Prostate gland (tissue), 2 donors: ENCODE measurements around the gene KLF13.

Source experiments
- POLR2AphosphoS5 ChIP-seq: sonication (generic); formaldehyde crosslinking; IDR thresholded peaks from one replicate; pipeline ENCODE4 v1.6.1; 2017; ENCODE audit warnings: antibody characterized with exemption
- TF ChIP-seq, protein P1 (sequence below), 4 experiments: fragments of 200-600 bp in 2 of 4; fragments of 450-650 bp in 2 of 4; sonication (generic) in 2 of 4; IDR thresholded peaks; 1 replicate in 3 of 4; 2 replicates in 1 of 4; pipeline ENCODE4 v1.5.1; 2016 to 2019; ENCODE audit warnings: antibody characterized with exemption in 4 of 4, mild to moderate bottlenecking in 2 of 4, moderate library complexity in 2 of 4

DNA sequence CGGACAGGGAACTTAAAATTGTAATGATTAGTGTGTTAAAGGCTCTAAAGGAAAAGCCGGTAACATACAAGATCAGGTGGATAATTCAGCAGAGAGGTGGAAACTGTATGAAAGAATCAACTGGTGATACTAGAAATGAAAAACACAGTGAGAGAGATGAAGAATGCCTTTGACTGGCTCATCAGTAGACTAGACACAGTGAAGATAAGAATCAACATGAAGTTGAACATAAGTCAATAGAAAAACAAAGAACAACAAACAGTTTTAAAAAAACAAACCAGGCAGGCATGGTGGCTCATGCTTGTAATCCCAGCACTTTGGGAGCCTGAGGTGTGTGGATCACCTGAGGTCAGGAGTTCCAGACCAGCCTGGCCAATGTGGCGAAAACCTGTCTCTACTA is 82.1 kb downstream of the KLF13 start:
- TF ChIP-seq, protein P1, sequence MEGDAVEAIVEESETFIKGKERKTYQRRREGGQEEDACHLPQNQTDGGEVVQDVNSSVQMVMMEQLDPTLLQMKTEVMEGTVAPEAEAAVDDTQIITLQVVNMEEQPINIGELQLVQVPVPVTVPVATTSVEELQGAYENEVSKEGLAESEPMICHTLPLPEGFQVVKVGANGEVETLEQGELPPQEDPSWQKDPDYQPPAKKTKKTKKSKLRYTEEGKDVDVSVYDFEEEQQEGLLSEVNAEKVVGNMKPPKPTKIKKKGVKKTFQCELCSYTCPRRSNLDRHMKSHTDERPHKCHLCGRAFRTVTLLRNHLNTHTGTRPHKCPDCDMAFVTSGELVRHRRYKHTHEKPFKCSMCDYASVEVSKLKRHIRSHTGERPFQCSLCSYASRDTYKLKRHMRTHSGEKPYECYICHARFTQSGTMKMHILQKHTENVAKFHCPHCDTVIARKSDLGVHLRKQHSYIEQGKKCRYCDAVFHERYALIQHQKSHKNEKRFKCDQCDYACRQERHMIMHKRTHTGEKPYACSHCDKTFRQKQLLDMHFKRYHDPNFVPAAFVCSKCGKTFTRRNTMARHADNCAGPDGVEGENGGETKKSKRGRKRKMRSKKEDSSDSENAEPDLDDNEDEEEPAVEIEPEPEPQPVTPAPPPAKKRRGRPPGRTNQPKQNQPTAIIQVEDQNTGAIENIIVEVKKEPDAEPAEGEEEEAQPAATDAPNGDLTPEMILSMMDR (IDR thresholded peaks at IDR 0.05) = no peak
- TF ChIP-seq POLR2AphosphoS5 = no peak
